Tracheal epithelial cell (primary cell): ENCODE data around the gene TSPAN4. TPM values are rescaled to one million over a fixed set of nuclear protein-coding genes. Genes with fewer than 3 reads are reported as not detected.

Source experiments
- total RNA-seq: library from RNA; depleted of rRNA; stranded (reverse); fragments of >200 nt; gene quantifications from 2 replicates; pipeline ENCODE4 v1.2.1, GENCODE V29; 2014

The TSPAN4 gene, protein sequence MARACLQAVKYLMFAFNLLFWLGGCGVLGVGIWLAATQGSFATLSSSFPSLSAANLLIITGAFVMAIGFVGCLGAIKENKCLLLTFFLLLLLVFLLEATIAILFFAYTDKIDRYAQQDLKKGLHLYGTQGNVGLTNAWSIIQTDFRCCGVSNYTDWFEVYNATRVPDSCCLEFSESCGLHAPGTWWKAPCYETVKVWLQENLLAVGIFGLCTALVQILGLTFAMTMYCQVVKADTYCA
- total RNA-seq: 45.0 and 53.3 TPM in 2 replicates

DNA sequence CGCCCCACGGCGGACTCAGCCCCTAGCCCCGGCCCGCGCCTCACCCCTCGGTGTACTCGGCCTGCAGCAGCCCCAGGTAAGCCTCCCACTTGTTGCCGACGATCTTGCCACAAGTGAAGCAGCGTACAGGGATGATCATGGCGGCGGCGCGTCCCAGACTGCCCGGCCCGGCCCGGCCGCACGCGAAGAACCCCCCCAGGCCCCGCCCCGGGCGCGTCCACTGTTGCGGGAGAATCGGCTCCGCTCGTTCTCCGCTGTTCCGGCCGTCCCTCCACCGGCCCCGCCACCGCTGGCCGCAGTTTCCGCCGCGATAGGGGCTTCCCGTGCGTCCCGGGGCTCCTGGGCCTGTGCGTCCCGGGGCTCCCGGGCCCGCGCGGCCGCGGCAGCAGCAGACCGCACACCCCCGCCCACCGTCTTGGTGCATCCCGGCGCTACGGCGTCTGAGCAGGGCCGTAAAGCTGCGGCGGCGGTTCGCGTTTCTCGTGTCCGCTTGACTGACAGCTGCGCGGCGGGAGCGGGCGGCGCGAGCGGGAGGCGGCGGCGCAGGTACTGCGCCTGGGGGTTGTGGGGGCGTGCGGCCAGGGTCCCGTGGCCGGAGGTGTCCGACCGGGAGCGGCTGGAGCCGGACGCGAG is at the start of gene TSPAN4, which contains the start of gene POLR2L:
Gene TSPAN4 (plus strand): TSS at position 483 of the 633 bp plus-strand sequence. CDS start 7,453 bp downstream, outside the sequence.
Gene POLR2L (minus strand): TSS at position 160 of the 633 bp plus-strand sequence. CDS start 21 bp downstream, at position 139.

DNA sequence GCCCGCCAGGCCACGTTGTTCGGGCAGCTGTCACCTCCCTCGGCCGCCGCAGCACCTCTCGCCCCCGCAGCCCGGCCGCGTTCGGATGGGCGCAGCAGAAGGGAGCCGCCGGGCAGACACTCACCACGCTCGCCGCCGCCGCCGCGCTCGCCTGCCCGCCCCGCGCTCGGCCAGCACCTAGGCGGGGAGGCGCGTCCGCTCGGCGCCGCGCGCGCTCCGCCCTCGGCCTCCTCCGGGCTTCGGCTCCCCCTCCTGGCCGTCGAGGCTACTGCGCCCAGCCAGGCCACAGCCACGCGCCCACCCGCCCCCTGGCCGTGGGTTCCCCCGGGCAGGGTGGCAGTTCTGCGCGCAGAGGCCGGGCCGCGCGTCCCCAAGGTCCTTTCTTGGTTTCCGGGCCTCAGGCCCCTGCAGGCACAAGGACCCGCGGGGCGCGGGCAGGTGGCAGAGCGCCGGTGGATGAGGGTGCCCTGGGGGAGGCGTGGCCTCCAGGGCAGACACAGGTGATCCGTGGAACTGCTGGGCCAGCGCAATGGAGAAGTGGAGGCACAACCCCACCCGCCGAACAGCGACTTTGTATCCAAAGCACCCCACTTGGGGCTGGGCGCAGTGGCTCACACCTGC is 44.4 kb upstream of the TSPAN4 start, which contains the start of gene SLC25A22:
Gene SLC25A22 (minus strand): TSS at position 189 of the 621 bp plus-strand sequence. CDS start 3,275 bp downstream, outside the sequence.

DNA sequence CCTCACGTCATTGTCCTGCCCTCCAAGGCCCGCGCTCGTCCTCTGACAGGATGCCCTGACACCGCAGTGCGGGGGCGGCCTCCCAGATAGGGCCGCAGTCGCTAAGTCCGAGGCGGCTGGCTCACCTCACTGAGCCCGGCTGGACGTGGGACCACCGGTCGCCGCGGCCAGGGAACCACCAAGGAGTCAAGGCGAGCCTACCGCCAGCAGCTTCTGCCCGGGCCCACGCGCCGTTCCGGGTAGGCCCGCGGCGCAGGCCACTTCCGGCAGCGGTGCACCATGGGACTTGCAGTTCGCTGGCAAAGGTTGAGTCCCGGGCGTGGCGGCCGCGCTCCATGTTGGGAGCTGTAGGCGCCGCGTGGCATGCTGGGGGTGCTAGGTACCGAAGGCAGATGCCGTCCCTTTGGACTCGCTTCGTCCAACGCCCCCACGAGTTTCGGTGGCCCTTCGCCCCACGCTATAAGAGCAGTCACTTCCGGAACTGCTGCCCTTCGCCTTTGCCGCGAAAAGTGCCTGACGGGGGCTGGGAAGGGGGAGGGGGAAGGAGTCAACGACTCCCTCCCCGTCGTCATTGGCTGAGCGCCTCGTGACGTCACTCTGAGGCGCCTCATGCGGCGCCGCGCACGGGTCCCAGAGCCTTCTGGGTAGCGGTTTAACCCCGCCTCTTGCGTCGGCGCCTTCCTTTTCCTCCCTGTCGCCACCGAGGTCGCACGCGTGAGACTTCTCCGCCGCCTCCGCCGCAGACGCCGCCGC is 33.2 kb upstream of the TSPAN4 start, which contains the start of gene RPLP2:
Gene RPLP2 (plus strand): TSS at position 681 of the 753 bp plus-strand sequence. CDS start 268 bp downstream, outside the sequence.

DNA sequence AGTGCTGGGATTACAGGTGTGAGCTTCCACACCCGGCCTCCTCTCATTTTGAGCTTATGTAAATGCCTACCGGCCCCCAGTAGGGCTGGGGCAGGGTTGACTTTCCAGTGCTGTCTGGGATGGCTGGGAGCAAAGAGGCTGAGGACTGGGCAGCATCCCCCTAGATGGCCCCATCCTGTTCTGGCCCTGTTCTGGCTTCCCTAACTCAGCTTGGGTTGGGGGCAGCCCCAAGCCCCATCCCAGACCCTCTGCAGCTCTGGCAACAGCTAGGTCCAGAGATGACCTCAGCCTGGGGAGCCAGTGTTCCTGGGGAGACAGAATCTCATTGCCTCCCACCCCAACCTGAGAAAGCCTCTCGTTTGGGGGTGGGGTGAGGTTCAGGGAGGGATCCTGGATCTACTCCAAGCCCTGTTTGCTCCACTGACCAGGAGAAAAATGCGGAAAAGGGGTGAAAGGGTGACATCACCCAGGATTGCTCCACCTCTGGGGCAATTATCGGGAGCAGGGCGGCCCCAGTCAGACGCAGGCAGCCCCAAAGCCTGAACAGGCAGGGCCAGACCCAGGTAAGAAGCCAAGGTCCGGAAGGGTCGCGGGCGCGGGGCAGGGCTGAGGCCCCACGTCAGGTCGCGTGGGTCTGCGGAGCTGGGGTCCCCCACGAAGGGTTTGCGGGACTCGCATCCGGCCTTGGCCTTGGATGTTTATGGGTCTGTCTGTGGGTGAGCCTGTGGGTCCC is 24.1 kb upstream of the TSPAN4 start, which contains the start of gene PNPLA2:
Gene PNPLA2 (plus strand): TSS at position 519 of the 733 bp plus-strand sequence. CDS start 805 bp downstream, outside the sequence.

DNA sequence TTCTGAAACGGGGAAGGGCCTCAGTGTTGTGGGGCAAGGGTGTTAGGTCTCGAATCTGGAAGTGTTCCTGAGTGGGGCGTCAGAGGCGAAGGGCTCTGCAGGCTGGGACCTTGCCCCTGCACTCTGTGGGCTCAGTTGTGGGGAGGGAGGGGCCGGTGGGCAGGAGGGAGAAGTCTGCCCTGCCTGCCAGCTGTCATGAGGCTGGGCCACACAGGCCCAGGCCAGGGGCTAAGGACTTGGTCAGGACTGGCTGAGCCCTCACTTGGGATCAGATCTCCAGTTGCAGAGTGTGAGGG is 14.8 kb upstream of the TSPAN4 start, which contains the start of gene CRACR2B:
Gene CRACR2B (plus strand): TSS at position 23 of the 296 bp plus-strand sequence. CDS start 689 bp downstream, outside the sequence.

DNA sequence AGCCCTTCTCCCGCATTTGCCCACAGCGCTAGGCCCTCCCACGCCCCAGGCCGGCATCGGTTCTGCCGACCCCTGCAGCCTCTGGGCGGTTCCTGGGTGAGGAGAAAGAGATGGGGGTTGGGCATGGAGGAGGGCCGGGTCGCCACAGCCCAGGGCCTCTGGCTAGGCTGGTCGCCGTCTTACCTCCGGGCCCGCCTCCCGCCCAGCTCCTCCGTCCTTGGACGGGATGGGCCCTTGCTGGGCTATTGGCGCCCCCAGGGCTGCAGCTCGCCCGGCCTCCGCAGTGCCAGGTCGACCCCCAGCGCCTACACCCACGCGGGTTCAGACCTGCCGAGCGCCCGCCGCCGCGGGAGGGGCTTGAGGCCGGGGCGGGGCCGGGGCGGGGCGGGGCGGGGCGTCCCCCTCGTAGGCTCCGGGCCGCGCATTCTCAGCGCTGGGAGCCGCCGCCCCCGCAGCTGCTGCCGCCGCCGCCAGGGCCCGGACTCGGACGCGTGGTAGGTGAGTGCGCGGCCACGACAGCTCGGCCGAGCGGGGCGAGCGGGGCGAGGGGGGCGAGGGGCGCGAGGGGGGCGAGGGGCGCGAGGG is 10.0 kb upstream of the TSPAN4 start, which contains the start of gene CD151:
Gene CD151 (plus strand): TSS at position 424 of the 585 bp plus-strand sequence. CDS start 3,118 bp downstream, outside the sequence.

DNA sequence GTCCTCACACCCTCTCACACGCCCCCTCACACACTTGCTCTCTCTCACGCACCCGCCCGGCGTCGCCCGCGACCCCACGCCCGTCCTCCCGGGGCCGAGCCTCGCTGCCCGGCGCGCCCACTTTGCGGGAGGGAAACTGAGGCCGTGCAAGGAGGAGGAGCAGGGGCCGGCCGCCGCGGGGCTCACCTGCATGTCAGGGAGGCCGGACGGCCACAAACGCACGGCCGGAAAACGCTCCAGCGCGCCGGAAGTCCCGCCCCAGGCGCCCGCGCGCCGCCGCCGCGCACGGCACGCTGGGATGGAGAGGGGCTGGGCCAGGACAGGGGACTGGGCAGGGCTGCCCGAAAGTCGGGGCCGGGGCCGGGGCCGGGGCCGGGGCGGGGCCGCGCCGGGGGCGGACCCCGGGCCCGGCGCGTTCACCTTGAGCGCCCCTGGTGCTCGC is 68.0 kb downstream of the TSPAN4 start, which contains the start of gene CHID1:
Gene CHID1 (minus strand): TSS at position 222 of the 442 bp plus-strand sequence. CDS start 5,994 bp downstream, outside the sequence.

Other genes with a start within 250 kb of the TSPAN4 start
- gene IRF7, start 226.9 kb upstream of the TSPAN4 start, total RNA-seq: 10.8 and 21.7 TPM in 2 replicates
- not detected in 2 replicates for gene CDHR5, start 217.9 kb upstream of the TSPAN4 start, total RNA-seq
- gene SCT, start 215.7 kb upstream of the TSPAN4 start, total RNA-seq: not detected in 2 replicates
- not detected in 2 replicates for gene DRD4, start 205.6 kb upstream of the TSPAN4 start, total RNA-seq
- gene DEAF1, start 147.6 kb upstream of the TSPAN4 start, total RNA-seq: 31.1 and 41.1 TPM in 2 replicates
- gene TMEM80, start 147.0 kb upstream of the TSPAN4 start, total RNA-seq: 4.8 and 15.6 TPM in 2 replicates
- 165 and 183 TPM in 2 replicates for gene EPS8L2, start 136.6 kb upstream of the TSPAN4 start, total RNA-seq
- gene TALDO1, start 95.4 kb upstream of the TSPAN4 start, total RNA-seq: 259 and 288 TPM in 2 replicates
- 19.5 and 23.2 TPM in 2 replicates for gene GATD1, start 65.4 kb upstream of the TSPAN4 start, total RNA-seq
- not detected in 2 replicates for gene CEND1, start 52.8 kb upstream of the TSPAN4 start, total RNA-seq
- 9.2 and 11.3 TPM in 2 replicates for gene SLC25A22, start 44.6 kb upstream of the TSPAN4 start, total RNA-seq
- 4.8 and 7.2 TPM in 2 replicates for gene PIDD1, start 37.6 kb upstream of the TSPAN4 start, total RNA-seq
- 347 and 511 TPM in 2 replicates for gene RPLP2, start 32.9 kb upstream of the TSPAN4 start, total RNA-seq
- gene PNPLA2, start 23.9 kb upstream of the TSPAN4 start, total RNA-seq: 11.1 and 11.9 TPM in 2 replicates
- gene CRACR2B, start 14.9 kb upstream of the TSPAN4 start, total RNA-seq: 0.43 and 2.4 TPM in 2 replicates
- 274 and 430 TPM in 2 replicates for gene CD151, start 9.9 kb upstream of the TSPAN4 start, total RNA-seq
- 15.1 and 37.4 TPM in 2 replicates for gene POLR2L, start 323 bp upstream of the TSPAN4 start, total RNA-seq
- 56.9 and 59.9 TPM in 2 replicates for gene CHID1, start 68.0 kb downstream of the TSPAN4 start, total RNA-seq
- gene AP2A2, start 83.0 kb downstream of the TSPAN4 start, total RNA-seq: 16.4 and 17.1 TPM in 2 replicates
- not detected in 2 replicates for gene MUC6, start 193.9 kb downstream of the TSPAN4 start, total RNA-seq
- gene MUC2, start 232.0 kb downstream of the TSPAN4 start, total RNA-seq: not detected in 2 replicates